Fibroblast of pulmonary artery (primary cell): ENCODE data around the gene WFDC5.

ENCODE experiments used
- DNase-seq: peaks from one replicate; pipeline ENCODE4 v3.0.0-alpha.2; 2010; ENCODE audit warnings: low read depth
- H3K4me3 ChIP-seq: replicated peaks from 2 replicates; pipeline ENCODE4 v1.5.1; 2011; ENCODE audit warnings: low read depth, mild to moderate bottlenecking, control low read depth, low read length, moderate library complexity
- TF ChIP-seq, protein P1 (sequence below): IDR thresholded peaks from 2 replicates; pipeline ENCODE4 v1.5.1; 2011; ENCODE audit warnings: mild to moderate bottlenecking, control low read depth, low read length, inconsistent platforms; ENCODE audit errors: missing control alignments

The WFDC5 gene

DNA sequence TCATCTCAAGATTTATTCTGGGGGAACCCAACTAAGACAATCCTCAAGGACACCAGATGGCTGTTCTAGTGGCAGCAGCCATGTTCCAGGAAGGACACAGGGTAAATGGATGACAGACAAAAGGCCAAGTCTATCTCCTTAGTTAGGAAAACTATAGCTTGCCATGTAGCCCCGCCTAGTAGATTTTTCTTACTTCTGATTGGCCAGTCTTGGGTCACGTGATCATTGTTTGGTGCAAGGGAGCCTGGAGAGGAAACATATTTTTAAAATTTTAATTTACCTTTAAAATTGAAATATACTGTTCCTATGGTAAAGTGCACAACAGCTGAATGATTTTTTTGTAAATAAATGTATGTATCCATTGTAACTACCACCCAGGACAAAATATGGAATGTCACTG, 9.7 kb downstream of the WFDC5 start:
- TF ChIP-seq, protein P1, sequence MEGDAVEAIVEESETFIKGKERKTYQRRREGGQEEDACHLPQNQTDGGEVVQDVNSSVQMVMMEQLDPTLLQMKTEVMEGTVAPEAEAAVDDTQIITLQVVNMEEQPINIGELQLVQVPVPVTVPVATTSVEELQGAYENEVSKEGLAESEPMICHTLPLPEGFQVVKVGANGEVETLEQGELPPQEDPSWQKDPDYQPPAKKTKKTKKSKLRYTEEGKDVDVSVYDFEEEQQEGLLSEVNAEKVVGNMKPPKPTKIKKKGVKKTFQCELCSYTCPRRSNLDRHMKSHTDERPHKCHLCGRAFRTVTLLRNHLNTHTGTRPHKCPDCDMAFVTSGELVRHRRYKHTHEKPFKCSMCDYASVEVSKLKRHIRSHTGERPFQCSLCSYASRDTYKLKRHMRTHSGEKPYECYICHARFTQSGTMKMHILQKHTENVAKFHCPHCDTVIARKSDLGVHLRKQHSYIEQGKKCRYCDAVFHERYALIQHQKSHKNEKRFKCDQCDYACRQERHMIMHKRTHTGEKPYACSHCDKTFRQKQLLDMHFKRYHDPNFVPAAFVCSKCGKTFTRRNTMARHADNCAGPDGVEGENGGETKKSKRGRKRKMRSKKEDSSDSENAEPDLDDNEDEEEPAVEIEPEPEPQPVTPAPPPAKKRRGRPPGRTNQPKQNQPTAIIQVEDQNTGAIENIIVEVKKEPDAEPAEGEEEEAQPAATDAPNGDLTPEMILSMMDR = no peak
- peak; percentile 10 for DNase-seq
- no peak overlapping the region for H3K4me3 ChIP-seq

DNA sequence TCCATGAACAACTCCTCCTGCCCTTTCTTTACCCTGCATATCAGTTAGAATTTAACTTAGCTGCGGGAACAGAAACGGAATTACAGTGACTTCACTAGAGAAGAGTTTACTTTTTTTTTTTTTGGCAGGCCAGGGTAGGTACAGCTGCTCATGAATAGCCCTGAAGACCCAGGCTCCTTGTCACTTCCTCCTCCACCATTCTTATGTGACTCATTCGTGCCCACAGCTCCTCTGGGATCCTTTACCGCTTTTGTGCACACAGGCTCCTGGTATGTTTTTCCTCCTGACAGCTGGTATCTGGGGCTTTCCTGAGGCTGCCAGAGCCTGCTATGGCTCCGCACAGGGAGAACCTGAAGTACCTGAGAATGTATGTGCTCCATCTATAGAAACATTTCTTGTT, 10.2 kb downstream of the WFDC5 start:
- TF ChIP-seq, protein P1 = no peak
- no peak overlapping the region for H3K4me3 ChIP-seq
- DNase-seq = peak; percentile 83

DNA sequence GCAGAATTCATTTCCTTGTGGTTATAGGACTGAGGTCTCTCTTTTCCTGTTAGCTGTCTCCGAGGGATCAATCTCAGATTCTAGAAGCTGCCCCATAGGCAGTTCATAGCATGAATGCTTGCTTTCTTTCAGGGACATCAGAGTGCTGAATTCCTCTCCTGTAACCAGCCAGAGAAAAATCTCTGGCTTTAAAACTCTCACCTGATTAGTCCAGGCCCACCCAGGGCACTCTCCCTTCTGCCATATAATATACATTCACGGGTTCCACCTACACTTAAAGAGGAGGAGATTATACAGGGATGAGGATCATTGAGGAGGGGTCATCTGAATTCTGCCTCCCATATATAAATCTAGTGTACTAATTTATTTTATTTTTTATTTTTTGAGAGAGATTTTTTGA, 11.9 kb downstream of the WFDC5 start:
- no peak for DNase-seq
- H3K4me3 ChIP-seq = no peak overlapping the region
- TF ChIP-seq, protein P1 = no peak

DNA sequence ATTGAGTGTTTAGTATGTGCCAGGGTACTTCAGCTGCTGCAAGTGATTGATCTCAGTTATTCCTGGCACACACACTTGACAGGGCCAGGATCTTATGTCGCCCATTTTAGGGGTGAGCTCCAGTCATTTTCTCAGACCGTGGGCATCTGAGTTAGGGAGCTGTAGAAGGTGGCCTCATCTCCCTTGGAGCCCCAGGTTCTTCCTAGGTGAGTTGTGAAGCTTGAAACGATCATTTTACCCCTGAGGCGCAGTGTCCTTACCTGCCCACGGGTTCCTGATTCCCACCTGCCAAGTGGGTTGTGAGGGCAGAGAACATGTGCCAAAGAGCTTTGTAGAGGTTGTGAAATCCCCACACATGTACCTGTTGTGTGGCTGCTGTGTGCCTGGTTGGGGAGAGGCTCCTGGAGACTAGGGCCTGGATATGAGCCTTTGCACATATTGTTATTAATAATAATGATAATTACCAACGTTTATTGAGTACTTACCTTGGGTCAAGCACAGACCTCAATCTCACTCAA, 13.6 kb downstream of the WFDC5 start:
- no peak for DNase-seq
- TF ChIP-seq, protein P1 = no peak
- no peak overlapping the region for H3K4me3 ChIP-seq

DNA sequence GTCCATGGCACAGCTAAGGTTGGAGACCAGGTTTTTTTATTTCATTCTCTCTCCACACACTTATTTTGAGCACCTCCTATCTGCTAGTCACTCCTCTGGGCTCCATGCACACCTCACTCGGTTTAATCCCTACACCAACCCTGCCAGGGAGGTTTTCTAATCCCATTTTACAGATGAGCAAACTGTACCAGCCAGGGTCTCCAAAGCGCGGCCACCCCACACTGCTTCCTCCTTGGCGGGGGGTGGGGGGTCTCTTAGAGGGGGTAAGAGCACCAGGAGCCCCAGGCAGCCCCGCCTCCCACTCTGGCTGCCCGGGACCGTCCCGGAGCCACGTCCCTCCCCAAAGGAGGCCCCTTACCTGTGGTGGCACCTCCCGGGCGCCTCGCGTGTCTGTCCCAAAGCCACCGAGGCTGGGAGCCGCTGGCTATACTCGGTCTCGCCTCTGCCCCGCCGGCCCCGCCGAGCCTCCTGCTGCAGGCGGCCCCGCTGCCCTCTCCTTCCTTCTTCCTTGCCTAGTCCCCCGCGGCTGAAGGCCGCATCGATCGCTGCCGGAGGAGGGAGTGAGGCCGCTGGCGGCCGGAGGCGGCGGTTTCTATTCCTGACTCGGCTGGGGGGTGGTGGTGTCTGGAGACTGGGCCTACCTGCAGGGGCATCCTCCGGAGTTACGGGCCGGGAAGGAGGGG, 14.3 kb downstream of the WFDC5 start, which contains the start of gene KCNS1:
Gene KCNS1 (minus strand): TSS at position 565 of the 683 bp plus-strand sequence. CDS start 1,891 bp downstream, outside the sequence.
- TF ChIP-seq, protein P1 = no peak
- peak within 1 kb of the TSS; percentile 10 for H3K4me3 ChIP-seq
- DNase-seq = no peak

DNA sequence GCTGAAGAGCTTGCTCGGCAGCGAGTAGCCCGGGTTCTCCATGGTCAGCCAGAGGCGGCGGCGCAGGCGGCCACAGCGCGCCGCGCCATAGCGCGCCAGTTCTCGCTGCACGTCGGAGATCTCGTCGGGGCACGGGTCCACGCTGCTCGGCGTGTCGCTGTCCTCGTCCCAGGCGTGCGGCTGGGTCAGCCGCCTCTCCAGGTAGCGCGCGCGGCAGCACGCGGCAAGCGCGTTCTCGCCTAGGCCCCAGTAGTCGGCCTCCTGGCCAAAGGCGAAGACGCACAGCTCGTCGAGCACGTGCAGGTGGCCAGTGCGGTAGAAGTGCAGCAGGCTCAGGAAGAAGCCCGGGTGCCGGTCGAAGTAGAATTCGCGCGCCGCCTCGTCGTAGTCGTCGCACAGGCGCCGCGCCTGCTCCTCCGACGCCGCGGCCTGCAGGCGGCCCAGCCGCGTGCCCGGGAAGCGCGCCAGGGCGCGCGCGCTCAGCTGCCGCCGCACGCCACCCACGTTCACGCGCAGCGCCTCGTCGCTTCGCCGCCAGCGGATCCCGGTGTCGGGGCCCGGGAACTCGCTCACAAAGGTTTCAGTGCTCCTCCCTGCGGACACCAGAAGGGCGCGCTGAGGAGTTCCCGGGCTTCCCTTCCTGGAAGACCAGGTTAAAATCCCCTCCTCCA, 16.7 kb downstream of the WFDC5 start:
- DNase-seq = peak; percentile 49
- TF ChIP-seq, protein P1 = peak; percentile 31
- peak overlapping the region; percentile 29 for H3K4me3 ChIP-seq
